H9 (cell line): Measurements from ENCODE around the gene PHLDB1. TPM values are rescaled to one million over a fixed set of nuclear protein-coding genes. Genes with fewer than 3 reads are reported as not detected.

Experiments used
- DNase-seq: peaks from one replicate; pipeline ENCODE4 v3.0.0-alpha.2; 2017
- H2AFZ ChIP-seq: one replicate; pipeline ENCODE4 v1.6.1; 2013; ENCODE audit warnings: mild to moderate bottlenecking, low read length, control low read depth, moderate library complexity
- H2AK5ac ChIP-seq: 2 replicates; pipeline ENCODE4 v1.6.1; 2013; ENCODE audit warnings: low read length, control low read depth, mixed read lengths; ENCODE audit not compliant: insufficient read length
- H2BK120ac ChIP-seq: one replicate; pipeline ENCODE4 v1.6.1; 2013; ENCODE audit warnings: low read depth, mild to moderate bottlenecking, low read length, control low read depth, inconsistent platforms; ENCODE audit not compliant: poor library complexity, severe bottlenecking
- H2BK12ac ChIP-seq: 2 replicates; pipeline ENCODE4 v1.6.1; 2013; ENCODE audit warnings: low read length, control low read depth, mixed read lengths, low read depth; ENCODE audit not compliant: insufficient read length
- H2BK15ac ChIP-seq: 2 replicates; pipeline ENCODE4 v1.6.1; 2013; ENCODE audit warnings: low read depth, low read length, control low read depth
- H2BK20ac ChIP-seq: one replicate; pipeline ENCODE4 v1.6.1; 2013; ENCODE audit warnings: low read depth, mild to moderate bottlenecking, low read length, control low read depth, inconsistent platforms; ENCODE audit not compliant: poor library complexity, severe bottlenecking
- H2BK5ac ChIP-seq: 2 replicates; pipeline ENCODE4 v1.6.1; 2013; ENCODE audit warnings: low read length, control low read depth, mixed read lengths; ENCODE audit not compliant: insufficient read length
- H3K14ac ChIP-seq: 2 replicates; pipeline ENCODE4 v1.6.1; 2013; ENCODE audit warnings: low read length, control low read depth; ENCODE audit not compliant: insufficient read depth
- H3K18ac ChIP-seq: 2 replicates; pipeline ENCODE4 v1.6.1; 2013; ENCODE audit warnings: low read depth, mild to moderate bottlenecking, mixed read lengths, low read length, control low read depth; ENCODE audit not compliant: insufficient read length
- H3K23ac ChIP-seq: 2 replicates; pipeline ENCODE4 v1.6.1; 2013; ENCODE audit warnings: low read length, control low read depth, mixed read lengths, low read depth; ENCODE audit not compliant: insufficient read length
- H3K23me2 ChIP-seq: 2 replicates; pipeline ENCODE4 v1.6.1; 2013; ENCODE audit warnings: low read depth, mild to moderate bottlenecking, mixed read lengths, low read length, control low read depth; ENCODE audit not compliant: insufficient read length, poor library complexity, severe bottlenecking
- H3K27ac ChIP-seq: 2 replicates; pipeline ENCODE4 v1.5.1; 2013; ENCODE audit warnings: low read length, control low read depth, mixed read lengths, low read depth; ENCODE audit not compliant: insufficient read length
- H3K27me3 ChIP-seq: 2 replicates; pipeline ENCODE4 v1.6.1; 2013; ENCODE audit warnings: low read length, control low read depth, inconsistent platforms; ENCODE audit not compliant: insufficient read depth
- H3K4ac ChIP-seq: 2 replicates; pipeline ENCODE4 v1.6.1; 2013; ENCODE audit warnings: low read depth, mild to moderate bottlenecking, control low read depth, inconsistent platforms, low read length, moderate library complexity
- H3K4me1 ChIP-seq: 2 replicates; pipeline ENCODE4 v1.6.1; 2013; ENCODE audit warnings: low read length, control low read depth, inconsistent platforms; ENCODE audit not compliant: insufficient read depth
- H3K4me2 ChIP-seq: 2 replicates; pipeline ENCODE4 v1.6.1; 2013; ENCODE audit warnings: low read length, control low read depth, mixed read lengths; ENCODE audit not compliant: insufficient read length, insufficient read depth
- H3K56ac ChIP-seq: 2 replicates; pipeline ENCODE4 v1.6.1; 2013; ENCODE audit warnings: low read depth, mild to moderate bottlenecking, mixed read lengths, low read length, control low read depth; ENCODE audit not compliant: insufficient read length
- H3K79me1 ChIP-seq: 2 replicates; pipeline ENCODE4 v1.6.1; 2013; ENCODE audit warnings: low read depth, mild to moderate bottlenecking, moderate library complexity, low read length, control low read depth, inconsistent platforms; ENCODE audit not compliant: insufficient read depth, poor library complexity, severe bottlenecking
- H3K79me2 ChIP-seq: 2 replicates; pipeline ENCODE4 v1.6.1; 2013; ENCODE audit warnings: low read length, control low read depth, inconsistent platforms; ENCODE audit not compliant: insufficient read depth
- H3K9ac ChIP-seq: 2 replicates; pipeline ENCODE4 v1.6.1; 2013; ENCODE audit warnings: low read length, control low read depth, mixed read lengths; ENCODE audit not compliant: insufficient read length; ENCODE audit errors: extremely low read depth
- H3K9me3 ChIP-seq: one replicate; pipeline ENCODE4 v1.6.1; 2013; ENCODE audit warnings: low read depth, low read length, inconsistent platforms; ENCODE audit not compliant: control insufficient read depth
- H3T11ph ChIP-seq: one replicate; pipeline ENCODE4 v1.6.1; 2013; ENCODE audit warnings: mild to moderate bottlenecking, low read length, control low read depth, inconsistent platforms
- H4K20me1 ChIP-seq: one replicate; pipeline ENCODE4 v1.6.1; 2013; ENCODE audit not compliant: control insufficient read depth, insufficient read length, insufficient read depth
- H4K5ac ChIP-seq: 2 replicates; pipeline ENCODE4 v1.6.1; 2013; ENCODE audit warnings: low read depth, mild to moderate bottlenecking, mixed read lengths, low read length, control low read depth; ENCODE audit not compliant: insufficient read length
- H4K8ac ChIP-seq: replicated peaks from 2 replicates; pipeline ENCODE4 v1.6.1; 2013; ENCODE audit warnings: low read length, control low read depth, mixed read lengths, low read depth; ENCODE audit not compliant: insufficient read length
- H4K91ac ChIP-seq: 2 replicates; pipeline ENCODE4 v1.6.1; 2013; ENCODE audit warnings: low read depth, mild to moderate bottlenecking, moderate library complexity, mixed read lengths, low read length, control low read depth; ENCODE audit not compliant: insufficient read length
- H3K27ac Mint-ChIP-seq, 3 experiments: 2 replicates in 2 of 3; 3 replicates in 1 of 3; pipeline ENCODE4 v1.8.0; 2020 to 2021; ENCODE audit warnings: mixed read lengths in 3 of 3, mild to moderate bottlenecking in 1 of 3, moderate library complexity in 1 of 3
- H3K27me3 Mint-ChIP-seq: 2 replicates; pipeline ENCODE4 v1.8.0; 2021; ENCODE audit warnings: low read depth, mild to moderate bottlenecking, moderate library complexity, mixed read lengths
- H3K36me3 Mint-ChIP-seq, 3 experiments: 2 replicates in 2 of 3; 3 replicates in 1 of 3; pipeline ENCODE4 v1.8.0; 2020 to 2021; ENCODE audit warnings: low read depth in 3 of 3, mixed read lengths in 3 of 3; ENCODE audit not compliant: insufficient read depth in 1 of 3
- H3K4me1 Mint-ChIP-seq, 2 experiments: 2 replicates each; pipeline ENCODE4 v1.8.0; 2020; ENCODE audit warnings: mixed read lengths in 2 of 2
- H3K4me3 Mint-ChIP-seq, 2 experiments: 2 replicates in 1 of 2; 3 replicates in 1 of 2; pipeline ENCODE4 v1.8.0; 2020 to 2021; ENCODE audit warnings: mild to moderate bottlenecking in 2 of 2, mixed read lengths in 2 of 2, moderate library complexity in 1 of 2
- H3K9me3 Mint-ChIP-seq, 2 experiments: 2 replicates in 1 of 2; 3 replicates in 1 of 2; pipeline ENCODE4 v1.8.0; 2020; ENCODE audit warnings: mild to moderate bottlenecking in 2 of 2, mixed read lengths in 2 of 2, moderate library complexity in 1 of 2
- CTCF ChIP-seq: fragments of 200-600 bp; sonication (generic); conservative IDR thresholded peaks from 3 replicates; pipeline ENCODE4 v1.8.0; 2021; ENCODE audit warnings: antibody characterized with exemption, mild to moderate bottlenecking
- WGBS: extraction: QIAGEN DNeasy Blood & Tissue Kit; methylation state at CpG from one replicate; pipeline ENCODE4 v1.1.7; 2013; ENCODE audit warnings: missing lambda C conversion rate, low lambda C conversion rate, mixed read lengths; ENCODE audit not compliant: insufficient read length; ENCODE audit errors: extremely low coverage; 5-methylcytosine and 5-hydroxymethylcytosine counted together
- total RNA-seq: library from RNA; stranded (reverse); gene quantifications from 2 replicates; pipeline ENCODE4 v1.2.1, GENCODE V29; 2021

Gene PHLDB1
- total RNA-seq, 1 experiment from 2014 or later: 56.0 TPM

GRCh38 chr11:118651820-118652219 is 44.4 kb downstream of the PHLDB1 start:
- H2AFZ ChIP-seq: no peak overlapping the region
- H2BK5ac ChIP-seq: no peak overlapping the region
- no peak overlapping the region for H3K14ac ChIP-seq
- H2BK15ac ChIP-seq: no peak overlapping the region
- H2BK20ac ChIP-seq: no peak overlapping the region
- Mint-ChIP-seq H3K4me3 (no peak overlapping the region), H3K27me3 (no peaks in the 10 kb centered on the region; the same call in 1 of the 2 replicates), H3K36me3 (peaks cover 29 to 81% (median 78%) of the 10 kb centered on the region in 3 experiments; a peak in 6 of 7 replicates), H3K4me1 (no peaks in the 10 kb centered on the region), H3K9me3 (no peaks in the 10 kb centered on the region), H3K27ac (no peak overlapping the region)
- no peaks in the 10 kb centered on the region for H3K79me2 ChIP-seq
- no peaks in the 10 kb centered on the region for H3K4me1 ChIP-seq
- no CpG with 5 or more reads among the region's 3 CpGs for WGBS
- no peak overlapping the region for H2BK120ac ChIP-seq
- no peak overlapping the region for H4K8ac ChIP-seq
- no peaks in the 10 kb centered on the region for H3K9me3 ChIP-seq
- TF ChIP-seq CTCF: no peak
- no peaks in the 10 kb centered on the region for H3K27me3 ChIP-seq
- no peak overlapping the region for H3K4me2 ChIP-seq
- peaks cover 2% of the 10 kb centered on the region for H4K20me1 ChIP-seq
- H3K18ac ChIP-seq: no peak overlapping the region
- no peak for DNase-seq
- no peak overlapping the region for H3T11ph ChIP-seq
- no peaks in the 10 kb centered on the region for H3K79me1 ChIP-seq
- H4K5ac ChIP-seq: no peak overlapping the region
- no peak overlapping the region for H4K91ac ChIP-seq
- no peak overlapping the region for H3K56ac ChIP-seq
- H3K23me2 ChIP-seq: no peaks in the 10 kb centered on the region
- H2AK5ac ChIP-seq: no peak overlapping the region
- H3K4ac ChIP-seq: no peak overlapping the region
- H3K9ac ChIP-seq: no peak overlapping the region
- no peak overlapping the region for H2BK12ac ChIP-seq
- no peak overlapping the region for H3K23ac ChIP-seq
- no peak overlapping the region for H3K27ac ChIP-seq
